Muscle layer of colon (tissue), 2 donors: ENCODE data around the gene ARID1B.

ENCODE experiments used
- H3K27ac ChIP-seq: one replicate; pipeline ENCODE4 v1.7.0; 2013; ENCODE audit warnings: low read depth, mild to moderate bottlenecking, low read length, moderate library complexity
- H3K27me3 ChIP-seq, 2 donors: one replicate each; pipeline ENCODE4 v1.7.0; 2013; ENCODE audit warnings: low read length in 2 of 2, mild to moderate bottlenecking in 2 of 2; ENCODE audit not compliant: insufficient read depth in 2 of 2, control insufficient read depth in 1 of 2
- H3K36me3 ChIP-seq: one replicate; pipeline ENCODE4 v1.7.0; 2013; ENCODE audit warnings: mild to moderate bottlenecking, low read length; ENCODE audit not compliant: insufficient read depth
- H3K4me1 ChIP-seq: one replicate; pipeline ENCODE4 v1.7.0; 2013; ENCODE audit warnings: mild to moderate bottlenecking, low read length; ENCODE audit not compliant: insufficient read depth
- H3K4me3 ChIP-seq, 2 donors: one replicate each; pipeline ENCODE4 v1.7.0; 2013; ENCODE audit warnings: low read length in 2 of 2, low read depth in 1 of 2, mild to moderate bottlenecking in 1 of 2, moderate library complexity in 1 of 2
- H3K9ac ChIP-seq: one replicate; pipeline ENCODE4 v1.7.0; 2013; ENCODE audit warnings: low read length
- H3K9me3 ChIP-seq: one replicate; pipeline ENCODE4 v1.7.0; 2013; ENCODE audit warnings: mild to moderate bottlenecking, low read length
- donor health status: abdominal sarcoma.
- donor health status: Adenocarcinoma of cecum.

The ARID1B gene

GRCh38 chr6:156832231-156832647 is 55.1 kb downstream of the ARID1B start:
- Histone ChIP-seq H3K27ac (peak overlapping the region; percentile 62), H3K4me3 (no peak overlapping the region), H3K36me3 (peaks cover 11% of the 10 kb centered on the region), H3K9ac (no peak overlapping the region), H3K4me1 (peaks cover 40% of the 10 kb centered on the region), H3K9me3 (no peaks in the 10 kb centered on the region), H3K27me3 (no peaks in the 10 kb centered on the region)

DNA sequence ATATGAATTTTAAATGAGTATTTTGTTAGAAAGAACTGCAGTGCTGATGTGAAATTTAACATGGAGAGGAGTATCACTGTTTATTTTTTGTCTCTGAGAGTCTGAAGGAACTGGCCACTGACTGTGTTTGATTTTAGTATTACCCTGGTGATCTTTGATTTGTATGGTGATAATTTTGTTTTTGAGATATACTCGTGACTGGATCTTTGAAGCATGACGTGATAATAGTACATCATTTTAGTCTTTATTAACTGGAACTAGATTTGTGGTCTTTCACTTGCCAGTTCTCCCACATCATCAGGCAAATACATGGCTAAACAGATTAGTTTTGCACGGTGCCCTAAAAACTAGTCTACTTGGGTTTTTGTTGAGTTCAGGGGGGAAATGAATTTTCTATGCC is 55.5 kb downstream of the ARID1B start:
- H3K36me3 ChIP-seq: peaks cover 11% of the 10 kb centered on the region
- no peaks in the 10 kb centered on the region for H3K9me3 ChIP-seq
- H3K27me3 ChIP-seq: no peaks in the 10 kb centered on the region
- H3K27ac ChIP-seq: peak overlapping the region; percentile 62
- peaks cover 37% of the 10 kb centered on the region for H3K4me1 ChIP-seq
- no peak overlapping the region for H3K4me3 ChIP-seq
- H3K9ac ChIP-seq: no peak overlapping the region

GRCh38 chr6:156833755-156834154 is 56.6 kb downstream of the ARID1B start:
- Histone ChIP-seq H3K4me3 (no peak overlapping the region), H3K27ac (no peak overlapping the region), H3K4me1 (peaks cover 28% of the 10 kb centered on the region), H3K9ac (no peak overlapping the region), H3K27me3 (no peaks in the 10 kb centered on the region), H3K36me3 (peaks cover 11% of the 10 kb centered on the region), H3K9me3 (no peaks in the 10 kb centered on the region)

DNA sequence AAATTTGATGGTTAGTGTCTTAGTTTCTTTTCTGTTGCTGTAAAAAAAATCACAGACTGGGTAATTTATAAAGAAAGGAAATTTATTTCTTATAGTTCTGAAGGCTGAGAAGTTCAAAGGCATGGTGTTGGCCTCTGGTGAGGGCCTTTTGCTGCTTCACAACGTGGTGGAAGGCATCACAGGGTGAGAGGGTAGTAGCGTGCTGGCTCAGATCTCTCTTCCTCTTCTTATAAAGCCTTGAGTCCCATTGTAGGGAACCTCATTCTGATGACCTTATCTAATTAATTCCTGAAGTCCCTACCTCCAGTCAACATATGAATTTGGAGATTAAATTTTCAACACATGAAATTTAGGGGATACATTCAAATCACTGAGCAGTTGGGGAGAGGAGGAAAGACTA is 62.0 kb downstream of the ARID1B start:
- Histone ChIP-seq H3K36me3 (peaks cover 3% of the 10 kb centered on the region), H3K27ac (no peak overlapping the region), H3K4me3 (no peak overlapping the region), H3K9ac (no peak overlapping the region), H3K9me3 (no peaks in the 10 kb centered on the region), H3K27me3 (no peaks in the 10 kb centered on the region), H3K4me1 (peaks cover 33% of the 10 kb centered on the region)

- no peak overlapping the region for H3K9ac ChIP-seq
- H3K27ac ChIP-seq: no peak overlapping the region
- H3K36me3 ChIP-seq: peaks cover 3% of the 10 kb centered on the region
- no peak overlapping the region for H3K4me3 ChIP-seq
- no peaks in the 10 kb centered on the region for H3K27me3 ChIP-seq
- peaks cover 37% of the 10 kb centered on the region for H3K4me1 ChIP-seq
- no peaks in the 10 kb centered on the region for H3K9me3 ChIP-seq
These were observed 62.4 kb downstream of the ARID1B start for GRCh38 chr6:156839591-156840001.

DNA sequence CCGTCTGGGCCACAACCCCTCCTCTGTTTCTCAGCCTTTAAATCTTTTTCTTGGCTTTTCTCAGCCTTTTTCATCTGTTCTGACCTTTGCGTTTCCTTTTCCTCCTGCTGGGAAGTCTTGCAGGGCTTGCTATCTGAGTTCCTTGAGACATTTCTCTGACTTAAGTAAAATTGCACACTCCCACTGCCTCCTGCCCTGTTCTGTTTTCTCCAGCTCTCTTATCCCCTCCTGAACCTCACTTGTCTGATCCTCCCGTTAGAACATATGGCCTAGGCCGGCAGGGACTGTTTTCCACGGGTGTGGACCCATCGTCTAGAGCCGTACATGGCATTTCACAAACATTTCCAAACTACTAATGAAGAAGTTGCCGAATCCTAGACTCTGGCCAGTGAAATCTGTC is 63.0 kb downstream of the ARID1B start:
- Histone ChIP-seq H3K27ac (no peak overlapping the region), H3K9ac (no peak overlapping the region), H3K4me1 (peaks cover 40% of the 10 kb centered on the region), H3K36me3 (peaks cover 3% of the 10 kb centered on the region), H3K4me3 (no peak overlapping the region), H3K27me3 (no peaks in the 10 kb centered on the region), H3K9me3 (no peaks in the 10 kb centered on the region)

GRCh38 chr6:156840606-156841005 is 63.4 kb downstream of the ARID1B start:
- Histone ChIP-seq H3K9ac (no peak overlapping the region), H3K9me3 (no peaks in the 10 kb centered on the region), H3K4me3 (no peak overlapping the region), H3K27ac (no peak overlapping the region), H3K27me3 (no peaks in the 10 kb centered on the region), H3K36me3 (peaks cover 3% of the 10 kb centered on the region), H3K4me1 (peaks cover 45% of the 10 kb centered on the region)

- H3K27ac ChIP-seq: no peak overlapping the region
- H3K9ac ChIP-seq: no peak overlapping the region
- no peak overlapping the region for H3K4me3 ChIP-seq
- H3K4me1 ChIP-seq: peaks cover 51% of the 10 kb centered on the region
- H3K27me3 ChIP-seq: no peaks in the 10 kb centered on the region
- no peaks in the 10 kb centered on the region for H3K9me3 ChIP-seq
- H3K36me3 ChIP-seq: peaks cover under 1% of the 10 kb centered on the region
These were observed 64.3 kb downstream of the ARID1B start for GRCh38 chr6:156841508-156841907.

- Histone ChIP-seq H3K4me3 (no peak overlapping the region), H3K9me3 (no peaks in the 10 kb centered on the region), H3K27me3 (no peaks in the 10 kb centered on the region), H3K36me3 (no peaks in the 10 kb centered on the region), H3K27ac (no peak overlapping the region), H3K4me1 (peaks cover 63% of the 10 kb centered on the region), H3K9ac (no peak overlapping the region)
These were observed 65.5 kb downstream of the ARID1B start for GRCh38 chr6:156842598-156843250.

GRCh38 chr6:156844089-156844488 is 66.9 kb downstream of the ARID1B start:
- no peaks in the 10 kb centered on the region for H3K36me3 ChIP-seq
- H3K9me3 ChIP-seq: no peaks in the 10 kb centered on the region
- no peak overlapping the region for H3K4me3 ChIP-seq
- peaks cover 77% of the 10 kb centered on the region for H3K4me1 ChIP-seq
- no peak overlapping the region for H3K27ac ChIP-seq
- no peak overlapping the region for H3K9ac ChIP-seq
- no peaks in the 10 kb centered on the region for H3K27me3 ChIP-seq

GRCh38 chr6:156845454-156846155 is 68.4 kb downstream of the ARID1B start:
- no peak overlapping the region for H3K27ac ChIP-seq
- H3K4me3 ChIP-seq: no peak overlapping the region
- H3K36me3 ChIP-seq: no peaks in the 10 kb centered on the region
- no peaks in the 10 kb centered on the region for H3K9me3 ChIP-seq
- no peak overlapping the region for H3K9ac ChIP-seq
- H3K27me3 ChIP-seq: no peaks in the 10 kb centered on the region
- H3K4me1 ChIP-seq: peaks cover 79% of the 10 kb centered on the region
